GM21717 (cell line): ENCODE results near the gene CTNNA3.

Experiments used
- ATAC-seq: cut with Tn5 transposase; IDR thresholded peaks from one replicate; pipeline ENCODE4 v1.9.1; 2021; ENCODE audit warnings: mild to moderate bottlenecking, moderate library complexity; ENCODE audit not compliant: unreplicated experiment

Gene CTNNA3

GRCh38 chr10:66835400-66835799, 860.6 kb downstream of the CTNNA3 start:
- ATAC-seq = no peak

- ATAC-seq = no peak
Observed at GRCh38 chr10:66834802-66835201, 861.2 kb downstream of the CTNNA3 start.

GRCh38 chr10:66833861-66834260, 862.1 kb downstream of the CTNNA3 start:
- ATAC-seq = no peak

GRCh38 chr10:66832781-66833422, 863.1 kb downstream of the CTNNA3 start:
- no peak for ATAC-seq

DNA sequence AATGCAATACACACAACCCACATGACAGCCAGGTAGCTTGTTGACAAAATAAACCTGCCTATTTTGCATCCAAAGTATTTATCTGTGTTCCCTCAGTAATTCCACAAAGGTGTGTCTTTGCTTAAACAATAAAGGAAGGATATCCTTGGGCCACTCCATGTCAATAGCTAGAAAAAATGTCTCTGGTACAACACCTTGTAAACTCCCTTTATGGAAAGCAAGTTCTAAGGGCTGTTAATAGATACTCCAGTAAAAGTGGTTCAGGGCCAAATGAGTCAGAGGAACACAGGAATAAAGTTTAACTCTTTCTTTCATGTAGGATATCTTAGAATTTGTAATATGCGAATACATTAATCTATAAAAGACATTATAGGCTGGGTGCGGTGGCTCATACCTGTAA, 867.0 kb downstream of the CTNNA3 start:
- no peak for ATAC-seq

GRCh38 chr10:66827353-66827752, 868.6 kb downstream of the CTNNA3 start:
- ATAC-seq = no peak

- no peak for ATAC-seq
Observed at GRCh38 chr10:66823301-66823700, 872.7 kb downstream of the CTNNA3 start.

DNA sequence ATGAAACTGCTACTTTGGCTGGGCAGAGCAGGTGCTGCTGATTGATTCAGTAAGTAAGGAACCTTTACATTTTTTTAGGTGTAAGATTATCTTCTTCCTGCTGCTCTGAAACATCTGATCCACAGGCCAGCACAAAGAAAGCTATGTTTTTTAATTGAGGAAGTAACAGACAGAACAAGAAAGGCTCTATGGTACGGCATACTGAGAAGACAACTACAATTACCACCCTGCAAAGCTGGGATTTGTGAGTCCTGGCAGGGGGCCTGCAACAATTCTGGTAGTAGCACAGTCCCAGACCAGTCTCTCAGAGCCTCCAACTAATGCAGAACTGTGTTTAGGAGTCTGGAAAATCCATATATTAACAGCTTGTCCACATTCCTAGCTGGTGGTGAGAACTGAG, 873.2 kb downstream of the CTNNA3 start:
- ATAC-seq = no peak

DNA sequence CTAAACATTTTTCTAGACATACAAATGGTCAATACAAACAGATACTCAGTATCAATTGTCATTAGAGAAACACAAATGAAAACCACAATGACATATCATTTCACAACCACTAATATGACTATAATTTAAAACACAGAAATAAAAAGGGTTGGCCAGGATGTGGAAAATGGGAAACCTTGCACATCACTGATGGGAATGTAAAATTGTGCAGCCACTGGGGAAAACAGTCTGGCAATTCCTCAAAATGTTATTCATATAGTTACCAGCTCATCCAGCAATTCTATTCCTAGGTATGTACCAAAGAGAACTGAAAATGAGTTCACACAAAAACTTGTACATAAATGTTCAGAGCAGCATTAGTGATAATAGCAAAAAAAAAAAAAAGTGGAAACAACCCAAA, 876.3 kb downstream of the CTNNA3 start:
- ATAC-seq = no peak

DNA sequence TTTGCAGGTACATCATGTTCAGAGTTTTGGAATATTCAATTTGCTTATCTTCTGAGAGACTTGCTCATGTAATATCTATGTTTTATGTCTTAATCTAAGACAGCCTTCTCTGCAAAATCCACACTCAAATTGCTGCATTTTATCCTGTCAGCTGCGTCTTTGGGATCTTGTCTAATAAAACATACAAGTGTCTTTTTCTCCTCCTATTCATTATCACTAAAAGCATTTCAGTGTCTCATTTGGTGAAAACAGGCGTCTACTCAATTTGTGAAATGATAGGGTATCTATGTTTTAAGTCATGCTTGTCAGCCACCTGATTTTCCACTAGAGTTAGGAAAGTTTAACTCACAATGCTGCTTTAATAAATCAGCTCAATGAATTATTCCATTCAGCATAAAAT, 882.9 kb downstream of the CTNNA3 start:
- ATAC-seq = no peak

DNA sequence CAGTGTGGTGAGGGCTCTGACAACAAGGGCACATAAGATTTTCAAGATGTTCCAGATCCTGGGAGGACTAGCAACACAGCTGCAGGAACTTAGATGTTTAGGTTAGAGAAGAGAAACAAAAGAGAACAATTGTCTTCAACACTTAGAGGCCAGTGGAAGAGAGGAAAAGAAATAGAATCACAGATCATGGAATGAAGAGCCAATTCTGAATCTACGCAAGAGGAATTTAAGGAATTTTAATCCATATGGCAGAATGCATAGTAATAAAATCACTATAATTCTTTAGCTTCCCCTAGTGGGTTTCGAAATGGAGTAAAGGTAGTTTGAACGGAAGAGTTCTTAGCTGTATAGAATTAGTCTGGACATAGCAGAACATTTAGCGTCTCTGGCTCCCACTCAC, 884.8 kb downstream of the CTNNA3 start:
- no peak for ATAC-seq

GRCh38 chr10:66809402-66809801, 886.6 kb downstream of the CTNNA3 start:
- no peak for ATAC-seq

DNA sequence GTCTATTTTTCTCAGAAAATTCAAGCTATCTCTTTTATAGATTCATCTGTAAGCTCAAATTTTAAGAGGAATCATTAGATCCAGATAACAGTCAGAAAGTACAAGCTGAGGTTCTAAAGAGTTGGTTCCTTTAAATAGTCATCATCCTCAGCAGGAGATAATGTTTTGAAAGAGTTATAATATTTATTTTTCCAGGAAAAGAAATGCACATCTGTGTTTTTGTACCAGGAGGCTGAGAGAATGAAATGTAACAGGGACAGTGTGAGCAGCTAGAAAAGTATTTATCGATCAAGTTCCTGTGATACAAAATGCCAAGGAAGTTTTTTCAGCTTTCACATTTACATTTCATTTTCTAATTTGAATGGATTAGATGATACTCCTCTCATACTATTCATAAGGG, 890.4 kb downstream of the CTNNA3 start:
- ATAC-seq = no peak

GRCh38 chr10:66804962-66805361, 891.0 kb downstream of the CTNNA3 start:
- ATAC-seq = no peak

DNA sequence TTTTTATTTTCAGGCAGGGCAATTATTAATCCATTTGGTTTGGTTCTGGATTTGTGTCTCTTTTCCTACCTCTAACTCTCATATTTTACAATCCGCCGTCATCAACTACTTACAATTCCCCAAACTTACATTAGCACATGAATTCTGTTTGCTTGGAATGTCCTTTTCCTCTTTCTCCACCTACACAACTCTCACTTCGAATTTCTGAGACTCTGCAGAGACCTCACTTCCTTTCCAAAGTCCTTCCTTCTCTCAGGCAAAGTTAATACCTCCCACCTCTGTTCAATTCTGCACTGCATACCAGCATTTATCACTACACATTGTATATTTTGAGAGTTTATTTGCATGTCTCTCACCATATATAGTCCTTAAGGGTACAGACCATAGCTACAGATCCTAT, 892.8 kb downstream of the CTNNA3 start:
- no peak for ATAC-seq

GRCh38 chr10:66799474-66799873, 896.5 kb downstream of the CTNNA3 start:
- no peak for ATAC-seq

DNA sequence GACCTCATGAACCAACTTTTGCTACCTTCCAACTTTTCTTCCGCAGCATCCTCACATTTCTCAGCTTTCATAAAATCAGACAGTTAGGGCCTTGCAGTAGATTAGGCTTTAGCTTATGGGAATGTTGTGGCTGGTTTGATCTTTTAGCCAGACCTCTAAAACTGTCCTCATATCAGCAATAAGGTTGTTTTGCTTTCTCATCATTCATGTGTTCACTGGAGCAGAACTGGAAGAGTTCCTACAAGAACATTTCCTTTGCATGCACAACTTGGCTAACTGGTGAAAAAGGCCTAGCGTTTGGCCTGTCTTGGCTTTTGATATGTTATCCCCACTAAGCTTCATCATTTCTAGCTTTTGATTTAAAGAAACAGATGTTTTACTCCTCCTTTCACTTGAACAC, 900.1 kb downstream of the CTNNA3 start:
- no peak for ATAC-seq

GRCh38 chr10:66792441-66792840, 903.6 kb downstream of the CTNNA3 start:
- ATAC-seq = no peak

DNA sequence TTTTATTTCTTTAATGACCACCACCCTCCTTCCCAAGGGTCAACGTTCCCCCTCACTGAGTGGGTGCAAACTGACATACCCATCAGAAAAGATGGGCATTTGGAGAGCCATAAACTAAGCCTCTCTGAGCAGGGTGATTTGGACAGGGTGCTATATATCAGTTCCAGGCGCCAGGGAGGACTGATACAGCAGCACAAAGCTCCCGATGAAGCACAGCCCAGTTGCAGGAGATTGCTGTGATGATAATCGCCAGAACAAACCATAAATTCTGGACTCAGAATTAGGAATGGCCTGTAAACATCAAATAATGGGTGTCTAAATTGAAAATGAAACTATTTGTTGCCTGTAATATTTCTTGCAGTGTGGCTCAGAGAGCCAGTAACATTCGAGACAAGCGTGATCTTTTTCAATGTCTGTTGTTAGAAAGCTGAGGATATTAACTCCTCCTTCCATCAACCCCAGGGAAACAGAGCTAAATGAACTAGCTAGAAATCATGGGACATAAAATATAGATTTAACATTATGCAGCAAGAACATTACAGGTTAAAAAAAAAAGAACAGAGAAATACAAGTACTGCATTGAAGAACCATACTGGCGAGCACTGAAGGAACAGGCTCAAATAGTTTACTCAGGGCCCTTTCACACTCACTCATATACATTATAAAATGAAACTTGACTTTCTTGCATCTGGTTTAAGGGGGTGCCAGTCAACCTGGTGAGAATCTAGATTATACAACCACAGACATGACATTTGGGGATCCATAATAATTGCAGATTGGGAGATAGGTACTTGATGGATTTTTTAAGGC, 907.6 kb downstream of the CTNNA3 start:
- no peak for ATAC-seq

- no peak for ATAC-seq
Observed at GRCh38 chr10:66786709-66787108, 909.3 kb downstream of the CTNNA3 start.

- ATAC-seq = no peak
Observed at GRCh38 chr10:66784770-66785169, 911.2 kb downstream of the CTNNA3 start.

GRCh38 chr10:66783316-66783715, 912.7 kb downstream of the CTNNA3 start:
- ATAC-seq = no peak

DNA sequence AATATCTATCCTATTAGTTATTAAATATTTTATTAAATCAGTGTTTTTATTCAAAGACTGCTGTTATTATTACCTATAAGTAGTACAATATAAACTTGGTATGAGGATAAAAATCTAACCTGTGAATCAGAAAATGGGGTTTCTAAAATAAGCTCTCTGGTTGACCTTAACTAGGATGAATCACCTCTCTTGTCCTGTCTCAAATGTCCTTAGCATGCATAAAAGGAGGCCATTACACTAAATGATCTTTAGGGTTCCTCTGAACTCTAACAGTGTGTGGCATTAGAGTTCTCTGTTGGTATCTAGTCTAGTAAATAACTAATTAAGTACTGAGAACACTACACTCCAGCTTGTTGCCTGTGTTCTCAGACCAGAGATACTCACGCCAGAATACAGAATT, 913.2 kb downstream of the CTNNA3 start:
- ATAC-seq = no peak
